Muscle of arm (tissue), 12 donors: Measurements from ENCODE around the gene SREBF1. TPM values are rescaled to one million over a fixed set of nuclear protein-coding genes. Genes with fewer than 3 reads are reported as not detected.

Experiments
- DNase-seq: peaks from one replicate; pipeline ENCODE4 v3.0.0-alpha.2; 2013
- polyA plus RNA-seq, 12 donors: library from polyadenylated mRNA; unstranded; fragments of 120-200 nt; gene quantifications; one replicate each; pipeline ENCODE4 v1.2.1, GENCODE V29; 2013; ENCODE audit not compliant: insufficient read length in 12 of 12

The SREBF1 gene
- polyA plus RNA-seq, 12 donors = 24.4 to 71.9 (median 29.6) TPM; not detected in 1

DNA sequence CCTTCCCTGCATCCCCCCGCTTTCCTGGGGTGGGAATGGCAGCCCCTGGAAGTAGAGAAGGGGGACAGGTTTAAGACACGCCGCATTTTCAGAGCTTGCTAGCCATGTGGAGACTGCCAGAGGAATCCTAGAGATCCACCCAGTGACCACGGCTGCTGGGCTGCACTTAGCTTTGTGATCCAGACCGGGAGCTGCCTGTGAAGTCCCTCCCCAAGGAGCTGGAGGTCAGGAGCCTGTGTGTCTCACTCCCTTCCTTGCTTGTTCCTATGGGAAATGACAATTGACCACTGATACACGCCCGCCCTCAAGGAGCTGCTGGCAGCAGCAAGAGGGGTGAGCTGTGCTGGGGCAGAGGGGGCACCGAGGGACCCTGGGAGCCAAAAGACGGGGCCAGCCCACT is 73.7 kb downstream of the SREBF1 start:
- DNase-seq = no peak

DNA sequence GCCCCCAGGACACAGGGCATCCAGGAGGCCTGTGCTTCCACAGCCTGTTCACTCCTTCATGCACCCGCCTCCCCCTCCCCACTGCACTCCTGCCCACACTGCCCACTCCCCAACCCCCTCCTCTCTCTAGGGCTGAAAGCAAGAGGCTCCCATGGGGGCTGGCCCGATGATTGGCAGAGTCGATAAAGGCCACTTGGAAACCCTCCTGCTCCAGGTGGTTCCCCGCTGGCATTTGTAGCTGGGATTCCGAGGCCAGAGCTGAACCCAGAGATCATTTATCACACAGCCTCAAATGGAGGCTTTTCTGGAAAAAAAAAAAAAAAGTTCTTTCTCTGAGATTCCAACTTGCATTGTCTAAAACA is 74.1 kb downstream of the SREBF1 start:
- DNase-seq = no peak

Other genes starting within 250 kb of the SREBF1 start
- gene PEMT, start 245.3 kb downstream of the SREBF1 start, polyA plus RNA-seq = 10 to 100 TPM in 11 of 12 donors, not detected in 1; 19.8 to 41.5 (median 22.6) TPM
- 10 to 100 TPM in 11 of 12 donors, not detected in 1; 11.7 to 36.8 (median 14.5) TPM for gene RAI1, start 155.5 kb downstream of the SREBF1 start, polyA plus RNA-seq
- gene TOM1L2, start 135.4 kb upstream of the SREBF1 start, polyA plus RNA-seq = 10 to 100 TPM in 11 of 12 donors, not detected in 1; 24.6 to 54.9 (median 38.8) TPM
- 1 to 10 TPM in 11 of 12 donors, not detected in 1; 3.4 to 9.0 (median 6.0) TPM for gene DRC3, start 135.9 kb upstream of the SREBF1 start, polyA plus RNA-seq
- gene ATPAF2, start 202.2 kb upstream of the SREBF1 start, polyA plus RNA-seq = 10 to 100 TPM in 11 of 12 donors, not detected in 1; 11.0 to 28.0 (median 14.4) TPM
- 10 to 100 TPM in 11 of 12 donors, not detected in 1; 10.4 to 14.1 (median 12.8) TPM for gene GID4, start 202.4 kb upstream of the SREBF1 start, polyA plus RNA-seq